ENCODE data around the gene SUSD6. TPM values are rescaled to one million over a fixed set of nuclear protein-coding genes. Genes with fewer than 3 reads are reported as not detected.

SUSD6 gene
- polyA plus RNA-seq, 1 of the 3 experiments (the other 2 are of a cell fraction) = 8.5 TPM

DNA sequence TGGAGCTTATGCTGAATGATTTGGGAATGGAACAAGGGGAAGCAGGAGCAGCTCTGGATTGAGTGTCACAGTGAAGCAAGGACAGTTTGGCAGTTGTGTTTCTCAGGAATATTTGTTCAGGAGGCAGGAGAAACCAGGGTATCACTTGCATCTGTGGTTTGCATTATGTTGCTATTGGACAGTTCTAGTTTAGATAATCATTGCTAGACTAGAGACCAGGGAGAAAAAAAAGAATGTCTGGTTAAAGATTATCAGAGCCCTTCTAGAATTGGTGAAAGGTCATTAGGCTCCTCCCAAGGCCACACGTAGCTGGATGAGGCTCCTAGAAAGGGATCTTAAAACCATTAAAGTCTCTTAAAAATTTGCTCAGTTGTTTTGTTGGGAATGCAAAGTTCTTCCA, 138.6 kb downstream of the SUSD6 start (continued):
- TF ChIP-seq POLR2AphosphoS5 (IDR thresholded peaks at IDR 0.05; ENCODE audit: low read depth, low read length) (no peak), NFIC (IDR thresholded peaks at IDR 0.05; ENCODE audit: borderline replicate concordance) (no peak), MEF2A (IDR thresholded peaks at IDR 0.05; ENCODE audit: borderline replicate concordance, low read depth) (no peak), RFX5 (IDR thresholded peaks at IDR 0.05; ENCODE audit: low read length) (no peak), FOXM1 (IDR thresholded peaks at IDR 0.05; ENCODE audit: low read depth) (no peak), GATA2 (CRISPR knock-in tag; IDR thresholded peaks at IDR 0.05) (no peak)

DNA sequence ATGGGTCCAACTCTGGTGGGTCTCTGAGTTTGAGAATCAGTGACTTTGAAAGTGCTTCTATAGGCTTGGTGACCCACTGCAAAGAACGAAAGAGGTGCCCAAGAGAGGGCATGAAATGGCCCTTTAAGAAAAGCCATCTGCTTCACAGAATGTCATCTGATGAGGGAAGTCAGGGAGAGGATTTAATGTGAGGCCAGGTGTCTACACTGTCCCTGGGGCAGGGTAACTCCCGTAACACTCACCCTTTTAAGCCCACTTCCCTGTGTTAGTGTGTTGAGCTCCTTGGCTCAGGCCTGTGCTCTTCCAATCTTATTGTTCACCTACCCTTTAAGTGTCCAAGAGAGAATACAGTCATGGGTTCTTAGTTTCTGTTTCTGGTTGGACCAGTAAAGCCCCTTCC, 139.1 kb downstream of the SUSD6 start:
- no peaks in the 10 kb centered on the region for H3K79me2 ChIP-seq (ENCODE audit: insufficient read depth)
- no peaks in the 10 kb centered on the region for H3K4me1 ChIP-seq (ENCODE audit: control insufficient read depth in 1 of 2, insufficient read depth in 2 of 2, low read depth in 1 of 2, low read length in 1 of 2)
- H3K9ac ChIP-seq = no peak overlapping the region
- H2AFZ ChIP-seq (ENCODE audit: low read depth) = no peak overlapping the region
- no peaks in the 10 kb centered on the region for H3K27me3 ChIP-seq (ENCODE audit: insufficient read depth)
- no peak for TF ChIP-seq MXI1 (IDR thresholded peaks at IDR 0.05; ENCODE audit: low read depth, low read length)
- no peak for TF ChIP-seq CHD2 (IDR thresholded peaks at IDR 0.05; ENCODE audit: low read length, partially characterized antibody)
- no peak for TF ChIP-seq TCF12 (IDR thresholded peaks at IDR 0.05)
- TF ChIP-seq SIN3A (IDR thresholded peaks at IDR 0.05; ENCODE audit: borderline replicate concordance, low read depth, low read length) = no peak
- TF ChIP-seq REST (IDR thresholded peaks at IDR 0.05; ENCODE audit: low read depth, low read length) = no peak
- TF ChIP-seq, protein P1, sequence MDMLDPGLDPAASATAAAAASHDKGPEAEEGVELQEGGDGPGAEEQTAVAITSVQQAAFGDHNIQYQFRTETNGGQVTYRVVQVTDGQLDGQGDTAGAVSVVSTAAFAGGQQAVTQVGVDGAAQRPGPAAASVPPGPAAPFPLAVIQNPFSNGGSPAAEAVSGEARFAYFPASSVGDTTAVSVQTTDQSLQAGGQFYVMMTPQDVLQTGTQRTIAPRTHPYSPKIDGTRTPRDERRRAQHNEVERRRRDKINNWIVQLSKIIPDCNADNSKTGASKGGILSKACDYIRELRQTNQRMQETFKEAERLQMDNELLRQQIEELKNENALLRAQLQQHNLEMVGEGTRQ (IDR thresholded peaks at IDR 0.05; ENCODE audit: borderline replicate concordance, low read depth, low read length) = no peak
- TF ChIP-seq RXRA (IDR thresholded peaks at IDR 0.05; ENCODE audit: borderline replicate concordance, low read depth) = no peak
- no peak for TF ChIP-seq GABPA (IDR thresholded peaks at IDR 0.05; ENCODE audit: low read depth)
- no peak for TF ChIP-seq RFX5 (IDR thresholded peaks at IDR 0.05; ENCODE audit: low read length)
- TF ChIP-seq, protein P2, sequence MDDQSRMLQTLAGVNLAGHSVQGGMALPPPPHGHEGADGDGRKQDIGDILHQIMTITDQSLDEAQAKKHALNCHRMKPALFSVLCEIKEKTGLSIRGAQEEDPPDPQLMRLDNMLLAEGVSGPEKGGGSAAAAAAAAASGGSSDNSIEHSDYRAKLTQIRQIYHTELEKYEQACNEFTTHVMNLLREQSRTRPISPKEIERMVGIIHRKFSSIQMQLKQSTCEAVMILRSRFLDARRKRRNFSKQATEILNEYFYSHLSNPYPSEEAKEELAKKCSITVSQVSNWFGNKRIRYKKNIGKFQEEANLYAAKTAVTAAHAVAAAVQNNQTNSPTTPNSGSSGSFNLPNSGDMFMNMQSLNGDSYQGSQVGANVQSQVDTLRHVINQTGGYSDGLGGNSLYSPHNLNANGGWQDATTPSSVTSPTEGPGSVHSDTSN (IDR thresholded peaks at IDR 0.05) = no peak
- POLR2A ChIA-PET = no interaction called here
- CTCF ChIA-PET = interaction anchor here (1.4 to 1.5 kb wide), 2 partner anchors 14 to 166 kb away, joined by 3 to 5 read pairs; no protein-coding TSS in a partner anchor
- H3K27ac ChIP-seq (ENCODE audit: low read depth in 2 of 2, low read length in 1 of 2) = no peak overlapping the region
- H3K4me2 ChIP-seq = no peak overlapping the region
- no peaks in the 10 kb centered on the region for H3K36me3 ChIP-seq (replicated peaks in 1 of 2; ENCODE audit: control insufficient read depth in 1 of 2, insufficient read depth in 2 of 2, low read length in 1 of 2)
- no peaks in the 10 kb centered on the region for H3F3A ChIP-seq (replicated peaks; ENCODE audit: insufficient read depth)
- H3K9me3 ChIP-seq = no peaks in the 10 kb centered on the region
- DNase-seq = no peak
- no peaks in the 10 kb centered on the region for H4K20me1 ChIP-seq (ENCODE audit: insufficient read depth)
- no peak overlapping the region for H3K4me3 ChIP-seq (ENCODE audit: low read depth in 2 of 2, low read length in 1 of 2)
- WGBS (ENCODE audit: low lambda C conversion rate) = 55% methylated on average over 2 of the region's 2 CpGs
- H3K9me2 ChIP-seq = no peaks in the 10 kb centered on the region
